MCF 10A (cell line): ENCODE measurements around the gene NUCKS1. TPM values are rescaled to one million over a fixed set of nuclear protein-coding genes. Genes with fewer than 3 reads are reported as not detected.

Experiments
- BruUV-seq: library from RNA; stranded (reverse); fragments of 400-500 nt; replicated peaks from 2 replicates; lab custom pipeline; 2021; lab: Mats Ljungman, UMichigan
- CTCF ChIA-PET: fragments of 300-600 bp; sonication (Branson Sonifier 250); formaldehyde crosslinking; extraction: SDS; loops from one replicate; lab custom pipeline; 2021; ENCODE audit warnings: antibody characterized with exemption, inconsistent platforms; lab: Yijun Ruan, JAX
- POLR2A ChIA-PET: fragments of 300-600, 350-650 bp; sonication (Branson Sonifier 250); formaldehyde crosslinking; extraction: SDS; loops from one replicate; lab custom pipeline; 2020; ENCODE audit warnings: antibody characterized with exemption, inconsistent platforms; lab: Yijun Ruan, JAX
- DNase-seq: peaks from one replicate; pipeline ENCODE4 v3.0.0-alpha.2; 2018; ENCODE audit not compliant: unreplicated experiment
- H3K27ac Mint-ChIP-seq: one replicate; pipeline ENCODE4 v1.8.0; 2022; ENCODE audit warnings: mild to moderate bottlenecking, low read depth, mixed read lengths; ENCODE audit not compliant: unreplicated experiment
- H3K27me3 Mint-ChIP-seq: one replicate; pipeline ENCODE4 v1.8.0; 2022; ENCODE audit warnings: mixed read lengths; ENCODE audit not compliant: insufficient read depth, unreplicated experiment
- H3K36me3 Mint-ChIP-seq: one replicate; pipeline ENCODE4 v1.8.0; 2022; ENCODE audit warnings: mild to moderate bottlenecking, moderate library complexity, mixed read lengths; ENCODE audit not compliant: insufficient read depth, unreplicated experiment
- H3K4me1 Mint-ChIP-seq: one replicate; pipeline ENCODE4 v1.8.0; 2022; ENCODE audit warnings: mixed read lengths; ENCODE audit not compliant: insufficient read depth, unreplicated experiment
- H3K4me3 Mint-ChIP-seq: one replicate; pipeline ENCODE4 v1.8.0; 2022; ENCODE audit warnings: mild to moderate bottlenecking, moderate library complexity, mixed read lengths; ENCODE audit not compliant: unreplicated experiment
- H3K9me3 Mint-ChIP-seq: one replicate; pipeline ENCODE4 v1.8.0; 2022; ENCODE audit warnings: mixed read lengths; ENCODE audit not compliant: unreplicated experiment
- CTCF ChIP-seq: fragments of 200-600 bp; IDR thresholded peaks from one replicate; pipeline ENCODE4 v1.8.0; 2022; ENCODE audit warnings: antibody characterized with exemption, mild to moderate bottlenecking; ENCODE audit not compliant: unreplicated experiment
- intact Hi-C: fragments of 100-400 bp; cut with micrococcal nuclease; formaldehyde crosslinking; loops from 2 replicates; pipeline ENCODE4 v1.14.1; 2022
- total RNA-seq: library from RNA; stranded (reverse); gene quantifications from 2 replicates; pipeline ENCODE4 v1.2.3, GENCODE V29; 2022

Gene NUCKS1
- total RNA-seq, 1 experiment from 2014 or later, result 615 TPM

DNA sequence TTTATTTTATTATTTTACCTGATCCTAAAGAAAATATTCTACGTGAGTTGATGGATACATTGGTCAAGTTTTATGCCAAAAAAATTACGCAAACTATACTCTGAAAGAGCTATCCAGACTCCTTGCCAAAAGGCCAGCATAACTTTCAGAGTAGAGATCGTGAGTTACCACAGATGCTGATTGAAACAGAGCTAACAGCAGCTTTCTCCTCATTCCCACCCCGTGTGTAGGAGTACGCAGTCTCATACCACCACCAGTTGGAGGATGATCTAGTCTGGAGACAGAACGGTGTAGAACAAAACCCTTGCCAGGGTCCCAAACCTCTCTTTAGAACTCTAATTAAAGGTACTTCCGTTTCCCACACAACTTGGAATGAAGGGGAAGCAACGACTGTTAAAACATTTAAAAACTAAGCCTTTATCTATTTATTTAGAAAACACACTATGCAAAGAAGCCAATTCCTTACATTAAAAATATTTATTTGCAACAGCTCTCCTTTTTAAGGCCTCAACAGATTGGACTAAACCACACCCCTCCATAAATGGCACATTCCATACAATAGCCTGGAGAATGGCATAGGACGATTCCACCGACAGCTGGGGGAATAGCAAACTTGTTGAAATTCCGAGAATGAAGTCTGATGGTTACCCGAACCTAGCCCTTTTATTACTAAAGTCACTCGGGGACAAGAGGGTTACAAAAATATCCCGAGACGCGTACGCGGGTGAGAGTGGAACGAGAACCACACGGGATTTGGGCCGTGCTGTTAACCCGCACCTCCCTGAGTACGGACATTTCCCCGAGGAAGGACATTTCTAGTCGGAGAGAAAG is 1.4 kb downstream of the NUCKS1 start:
- POLR2A ChIA-PET, result interaction anchor here (0.6 to 3.8 kb wide), 43 partner anchors 11 to 1305 kb away, joined by 3 to 78 read pairs (median 4); partner anchors contain the start of genes ELK4, PFKFB2, RAB29 and SLC41A1
- H3K4me3 Mint-ChIP-seq, result peak overlapping the region; percentile 80
- H3K27ac Mint-ChIP-seq, result peak overlapping the region; percentile 88
- H3K27me3 Mint-ChIP-seq, result no peaks in the 10 kb centered on the region
- intact Hi-C loops, result loop anchor here (5.0 kb wide), 1 partner anchor 64 kb away; the partner anchor contains the start of gene SLC41A1
- peaks cover 41% of the 10 kb centered on the region for H3K36me3 Mint-ChIP-seq
- CTCF ChIA-PET, result interaction anchor here (0.6 to 2.0 kb wide), 8 partner anchors 10 to 106 kb away, joined by 3 to 6 read pairs (median 4); partner anchors contain the start of gene RAB29
- DNase-seq, result peak; percentile 89
- BruUV-seq, result TSS peak; percentile 29
- no peaks in the 10 kb centered on the region for H3K9me3 Mint-ChIP-seq
- TF ChIP-seq CTCF, result no peak
- peaks cover 21% of the 10 kb centered on the region for H3K4me1 Mint-ChIP-seq

DNA sequence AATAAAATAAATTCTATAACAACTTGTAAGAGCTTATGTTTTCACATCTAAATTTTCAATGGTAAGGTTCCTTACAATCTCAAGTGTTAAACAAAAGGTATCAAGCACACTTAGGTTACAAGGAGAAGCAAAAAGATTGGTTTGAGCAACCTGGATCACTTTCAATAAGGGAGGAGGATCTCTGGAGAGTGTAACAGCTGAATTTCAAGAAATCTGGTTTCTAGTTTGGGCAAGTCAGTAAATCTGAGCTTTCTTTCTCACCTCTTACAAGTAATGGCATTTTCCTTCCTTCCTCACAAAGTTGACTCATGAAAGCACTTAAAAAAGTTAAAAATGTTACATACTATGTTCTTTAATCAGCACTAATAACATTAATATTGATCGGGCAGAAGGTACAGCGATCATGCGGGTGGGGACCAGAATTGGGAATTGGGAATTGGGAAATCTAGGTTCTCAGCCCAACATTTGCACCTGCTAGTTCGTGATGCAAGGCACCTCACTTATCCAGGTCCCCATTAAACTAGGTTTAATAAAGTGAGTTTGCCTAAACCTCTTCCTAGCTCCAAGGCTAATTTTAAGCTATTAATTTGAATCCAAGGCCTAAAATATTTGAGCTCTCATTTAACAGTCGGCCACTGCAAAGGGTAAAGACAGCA is 3.1 kb downstream of the NUCKS1 start:
- no TSS peak for BruUV-seq
- ChIA-PET POLR2A (interaction anchor here (0.7 to 12.8 kb wide), 18 partner anchors 8 to 238 kb away, joined by 3 to 220 read pairs (median 4); partner anchors contain the start of genes ELK4, RAB29 and SLC41A1), CTCF (interaction anchor here (0.6 to 2.9 kb wide), 6 partner anchors 32 to 1933 kb away, joined by 3 to 11 read pairs (median 4); no protein-coding TSS in a partner anchor)
- no peak for DNase-seq
- Mint-ChIP-seq H3K9me3 (no peaks in the 10 kb centered on the region), H3K27ac (peak overlapping the region; percentile 33), H3K4me1 (peaks cover 21% of the 10 kb centered on the region), H3K27me3 (no peaks in the 10 kb centered on the region), H3K4me3 (peak overlapping the region; percentile 80), H3K36me3 (peaks cover 48% of the 10 kb centered on the region)
- TF ChIP-seq CTCF, result no peak
- intact Hi-C loops, result loop anchor here (5.0 kb wide), 1 partner anchor 65 kb away; the partner anchor contains the start of gene SLC41A1

- ChIA-PET CTCF (interaction anchor here (0.6 to 1.1 kb wide), 4 partner anchors 15 to 357 kb away, joined by 3 to 6 read pairs (median 4); no protein-coding TSS in a partner anchor), POLR2A (interaction anchor here (1.3 to 12.8 kb wide), 3 partner anchors 17 to 67 kb away, joined by 3 to 220 read pairs (median 26); partner anchors contain the start of gene RAB29)
- no peak overlapping the region for H3K27ac Mint-ChIP-seq
- intact Hi-C loops, result no loop called here
- H3K4me3 Mint-ChIP-seq, result no peak overlapping the region
- peaks cover 27% of the 10 kb centered on the region for H3K4me1 Mint-ChIP-seq
- no peak for TF ChIP-seq CTCF
- DNase-seq, result no peak
- no peaks in the 10 kb centered on the region for H3K27me3 Mint-ChIP-seq
- no TSS peak for BruUV-seq
- H3K9me3 Mint-ChIP-seq, result no peaks in the 10 kb centered on the region
- H3K36me3 Mint-ChIP-seq, result peaks cover 59% of the 10 kb centered on the region
Measured at GRCh38 chr1:205744403-205744802, 5.6 kb downstream of the NUCKS1 start.
